Panc1 (cell line): Measurements from ENCODE around the gene SLC29A1.

Experiments
- POLR2AphosphoS5 ChIP-seq: IDR thresholded peaks from 2 replicates; pipeline ENCODE4 v1.6.1; 2012; ENCODE audit warnings: mild to moderate bottlenecking, low read depth, low read length, moderate library complexity
- TCF7L2 ChIP-seq: IDR thresholded peaks from 2 replicates; pipeline ENCODE4 v1.6.1; 2011; ENCODE audit warnings: mild to moderate bottlenecking, low read depth, low read length, inconsistent platforms
- TF ChIP-seq, protein P1 (sequence below): fragments of 450-650 bp; IDR thresholded peaks from 2 replicates; pipeline ENCODE4 v1.5.1; 2017; ENCODE audit warnings: mild to moderate bottlenecking
- TF ChIP-seq, protein P2 (sequence below), 2 experiments: IDR thresholded peaks; 2 replicates each; pipeline ENCODE4 v1.6.1; 2011 to 2012; ENCODE audit warnings: low read depth in 2 of 2, control low read depth in 1 of 2, low read length in 1 of 2, mild to moderate bottlenecking in 1 of 2, moderate library complexity in 1 of 2; ENCODE audit not compliant: insufficient read depth in 1 of 2

DNA sequence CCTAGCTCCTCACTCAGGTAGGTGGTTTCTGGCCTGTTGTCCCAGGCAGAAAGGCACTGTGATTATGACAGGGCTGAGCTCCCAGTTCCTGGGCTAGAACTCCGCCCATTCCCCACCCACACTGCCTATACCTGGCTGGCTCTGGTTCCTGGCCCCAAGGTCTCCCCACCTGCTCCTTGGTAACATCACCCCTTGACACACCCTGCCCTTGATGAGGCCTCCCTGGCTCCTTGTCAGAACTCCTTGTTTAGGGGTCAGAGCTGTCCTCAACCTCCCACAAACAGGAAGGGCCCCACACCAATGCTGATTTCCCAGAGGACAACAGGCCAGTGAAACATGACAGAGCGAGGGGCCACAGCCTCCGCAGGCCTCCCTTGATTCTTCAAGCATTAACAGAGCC is 22.2 kb upstream of the SLC29A1 start:
- TF ChIP-seq, protein P1, sequence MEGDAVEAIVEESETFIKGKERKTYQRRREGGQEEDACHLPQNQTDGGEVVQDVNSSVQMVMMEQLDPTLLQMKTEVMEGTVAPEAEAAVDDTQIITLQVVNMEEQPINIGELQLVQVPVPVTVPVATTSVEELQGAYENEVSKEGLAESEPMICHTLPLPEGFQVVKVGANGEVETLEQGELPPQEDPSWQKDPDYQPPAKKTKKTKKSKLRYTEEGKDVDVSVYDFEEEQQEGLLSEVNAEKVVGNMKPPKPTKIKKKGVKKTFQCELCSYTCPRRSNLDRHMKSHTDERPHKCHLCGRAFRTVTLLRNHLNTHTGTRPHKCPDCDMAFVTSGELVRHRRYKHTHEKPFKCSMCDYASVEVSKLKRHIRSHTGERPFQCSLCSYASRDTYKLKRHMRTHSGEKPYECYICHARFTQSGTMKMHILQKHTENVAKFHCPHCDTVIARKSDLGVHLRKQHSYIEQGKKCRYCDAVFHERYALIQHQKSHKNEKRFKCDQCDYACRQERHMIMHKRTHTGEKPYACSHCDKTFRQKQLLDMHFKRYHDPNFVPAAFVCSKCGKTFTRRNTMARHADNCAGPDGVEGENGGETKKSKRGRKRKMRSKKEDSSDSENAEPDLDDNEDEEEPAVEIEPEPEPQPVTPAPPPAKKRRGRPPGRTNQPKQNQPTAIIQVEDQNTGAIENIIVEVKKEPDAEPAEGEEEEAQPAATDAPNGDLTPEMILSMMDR: no peak
- TF ChIP-seq, protein P2, sequence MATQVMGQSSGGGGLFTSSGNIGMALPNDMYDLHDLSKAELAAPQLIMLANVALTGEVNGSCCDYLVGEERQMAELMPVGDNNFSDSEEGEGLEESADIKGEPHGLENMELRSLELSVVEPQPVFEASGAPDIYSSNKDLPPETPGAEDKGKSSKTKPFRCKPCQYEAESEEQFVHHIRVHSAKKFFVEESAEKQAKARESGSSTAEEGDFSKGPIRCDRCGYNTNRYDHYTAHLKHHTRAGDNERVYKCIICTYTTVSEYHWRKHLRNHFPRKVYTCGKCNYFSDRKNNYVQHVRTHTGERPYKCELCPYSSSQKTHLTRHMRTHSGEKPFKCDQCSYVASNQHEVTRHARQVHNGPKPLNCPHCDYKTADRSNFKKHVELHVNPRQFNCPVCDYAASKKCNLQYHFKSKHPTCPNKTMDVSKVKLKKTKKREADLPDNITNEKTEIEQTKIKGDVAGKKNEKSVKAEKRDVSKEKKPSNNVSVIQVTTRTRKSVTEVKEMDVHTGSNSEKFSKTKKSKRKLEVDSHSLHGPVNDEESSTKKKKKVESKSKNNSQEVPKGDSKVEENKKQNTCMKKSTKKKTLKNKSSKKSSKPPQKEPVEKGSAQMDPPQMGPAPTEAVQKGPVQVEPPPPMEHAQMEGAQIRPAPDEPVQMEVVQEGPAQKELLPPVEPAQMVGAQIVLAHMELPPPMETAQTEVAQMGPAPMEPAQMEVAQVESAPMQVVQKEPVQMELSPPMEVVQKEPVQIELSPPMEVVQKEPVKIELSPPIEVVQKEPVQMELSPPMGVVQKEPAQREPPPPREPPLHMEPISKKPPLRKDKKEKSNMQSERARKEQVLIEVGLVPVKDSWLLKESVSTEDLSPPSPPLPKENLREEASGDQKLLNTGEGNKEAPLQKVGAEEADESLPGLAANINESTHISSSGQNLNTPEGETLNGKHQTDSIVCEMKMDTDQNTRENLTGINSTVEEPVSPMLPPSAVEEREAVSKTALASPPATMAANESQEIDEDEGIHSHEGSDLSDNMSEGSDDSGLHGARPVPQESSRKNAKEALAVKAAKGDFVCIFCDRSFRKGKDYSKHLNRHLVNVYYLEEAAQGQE (IDR thresholded peaks at IDR 0.05; ENCODE audit: insufficient read depth in 1 of 2, low read depth in 2 of 2, low read length in 1 of 2): no peak
- TF ChIP-seq TCF7L2: no peak
- no peak for TF ChIP-seq POLR2AphosphoS5
